ENCODE results near the gene IQSEC1.

The IQSEC1 gene

DNA sequence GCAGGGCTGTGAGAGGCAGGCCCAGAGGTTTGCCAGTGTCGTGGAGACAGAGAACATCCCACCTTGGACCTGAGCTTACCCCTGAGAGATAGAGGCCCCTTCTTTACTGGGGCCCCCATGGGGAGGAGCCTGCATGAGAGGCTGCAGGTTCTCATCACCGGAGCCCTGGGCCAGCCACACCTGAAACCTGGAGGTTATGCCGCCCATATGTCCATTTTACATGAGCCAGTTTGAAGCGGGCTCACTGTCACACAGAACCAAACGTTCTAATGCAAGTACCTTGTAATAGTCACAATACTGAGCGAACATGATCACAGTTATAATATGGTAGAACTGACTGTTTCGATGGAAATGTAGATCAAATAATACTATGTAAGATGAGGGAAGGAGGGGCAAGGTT, 6.3 kb upstream of the IQSEC1 start:
- Histone ChIP-seq H3K9ac (ENCODE audit: low read length) (no peak overlapping the region), H3K27me3 (ENCODE audit: control insufficient read depth, insufficient read depth, low read length) (peaks cover 34% of the 10 kb centered on the region), H3K36me3 (ENCODE audit: control insufficient read depth, insufficient read depth, low read length) (no peaks in the 10 kb centered on the region), H3K4me1 (ENCODE audit: control insufficient read depth, insufficient read depth, low read length) (no peaks in the 10 kb centered on the region), H3K9me3 (ENCODE audit: control insufficient read depth, low read length) (no peaks in the 10 kb centered on the region), H3K4me3 (ENCODE audit: low read length) (no peak overlapping the region)

DNA sequence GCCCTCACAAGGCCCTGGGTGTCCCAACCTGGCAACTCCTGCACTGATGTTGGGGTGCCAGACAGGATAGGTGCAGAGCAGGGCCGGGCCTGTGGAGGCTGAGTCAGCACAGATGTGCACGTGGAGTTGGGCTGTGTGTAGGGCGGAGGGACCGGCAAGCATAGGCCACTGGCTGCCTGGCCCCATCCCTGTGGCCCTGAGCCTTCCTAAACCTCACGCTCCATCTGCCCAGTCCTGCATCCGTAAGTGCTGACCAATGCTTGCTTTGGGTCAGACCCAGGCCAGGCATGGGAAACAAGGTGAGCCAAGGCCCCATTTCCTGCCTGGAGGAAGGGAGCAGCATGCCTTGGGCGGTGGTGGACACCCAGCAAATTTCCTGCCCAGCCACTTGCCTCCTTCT, 5.8 kb upstream of the IQSEC1 start:
- H3K27me3 ChIP-seq (ENCODE audit: control insufficient read depth, insufficient read depth, low read length): peaks cover 39% of the 10 kb centered on the region
- no peaks in the 10 kb centered on the region for H3K36me3 ChIP-seq (ENCODE audit: control insufficient read depth, insufficient read depth, low read length)
- H3K4me3 ChIP-seq (ENCODE audit: low read length): no peak overlapping the region
- H3K4me1 ChIP-seq (ENCODE audit: control insufficient read depth, insufficient read depth, low read length): no peaks in the 10 kb centered on the region
- no peak overlapping the region for H3K9ac ChIP-seq (ENCODE audit: low read length)
- no peaks in the 10 kb centered on the region for H3K9me3 ChIP-seq (ENCODE audit: control insufficient read depth, low read length)

DNA sequence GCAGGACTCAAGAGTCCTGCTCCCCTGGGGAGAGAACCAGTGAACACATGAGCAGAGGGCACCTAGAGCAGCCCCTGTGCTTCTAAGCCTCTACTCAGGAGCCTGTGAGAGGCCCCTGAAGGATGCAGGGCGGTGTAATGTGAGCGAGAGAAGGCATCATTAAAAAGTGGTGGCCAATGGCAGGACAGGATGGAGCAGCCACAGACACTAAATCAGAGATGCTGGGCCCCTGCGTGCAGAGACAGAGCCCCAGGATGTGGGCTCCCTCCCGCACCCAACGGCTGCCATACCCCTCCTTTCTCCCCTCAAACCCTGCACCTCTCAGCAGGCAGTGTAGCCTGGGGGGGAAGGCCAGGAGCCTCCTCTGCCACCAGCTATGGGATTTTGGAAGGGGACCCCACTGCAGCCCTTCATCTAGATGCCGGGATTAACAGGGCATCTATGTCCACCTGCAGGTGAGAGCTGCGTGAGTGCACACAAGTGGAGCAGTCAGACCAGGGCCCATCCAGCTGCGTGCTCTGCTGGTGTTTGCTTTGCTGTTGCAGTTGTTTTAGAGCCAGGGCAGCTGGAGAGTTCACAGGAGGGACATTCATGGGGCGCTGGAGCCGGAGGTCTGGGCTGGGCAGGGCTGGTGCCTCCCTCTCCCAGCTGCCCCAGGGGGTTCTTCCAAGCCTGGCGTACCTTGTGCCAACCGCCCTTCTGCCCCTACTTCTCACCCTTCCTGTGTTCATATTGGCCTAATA, 5.1 kb upstream of the IQSEC1 start:
- no peaks in the 10 kb centered on the region for H3K9me3 ChIP-seq (ENCODE audit: control insufficient read depth, low read length)
- H3K36me3 ChIP-seq (ENCODE audit: control insufficient read depth, insufficient read depth, low read length): no peaks in the 10 kb centered on the region
- H3K4me1 ChIP-seq (ENCODE audit: control insufficient read depth, insufficient read depth, low read length): no peaks in the 10 kb centered on the region
- H3K27me3 ChIP-seq (ENCODE audit: control insufficient read depth, insufficient read depth, low read length): peaks cover 46% of the 10 kb centered on the region
- no peak overlapping the region for H3K4me3 ChIP-seq (ENCODE audit: low read length)
- H3K9ac ChIP-seq (ENCODE audit: low read length): no peak overlapping the region

DNA sequence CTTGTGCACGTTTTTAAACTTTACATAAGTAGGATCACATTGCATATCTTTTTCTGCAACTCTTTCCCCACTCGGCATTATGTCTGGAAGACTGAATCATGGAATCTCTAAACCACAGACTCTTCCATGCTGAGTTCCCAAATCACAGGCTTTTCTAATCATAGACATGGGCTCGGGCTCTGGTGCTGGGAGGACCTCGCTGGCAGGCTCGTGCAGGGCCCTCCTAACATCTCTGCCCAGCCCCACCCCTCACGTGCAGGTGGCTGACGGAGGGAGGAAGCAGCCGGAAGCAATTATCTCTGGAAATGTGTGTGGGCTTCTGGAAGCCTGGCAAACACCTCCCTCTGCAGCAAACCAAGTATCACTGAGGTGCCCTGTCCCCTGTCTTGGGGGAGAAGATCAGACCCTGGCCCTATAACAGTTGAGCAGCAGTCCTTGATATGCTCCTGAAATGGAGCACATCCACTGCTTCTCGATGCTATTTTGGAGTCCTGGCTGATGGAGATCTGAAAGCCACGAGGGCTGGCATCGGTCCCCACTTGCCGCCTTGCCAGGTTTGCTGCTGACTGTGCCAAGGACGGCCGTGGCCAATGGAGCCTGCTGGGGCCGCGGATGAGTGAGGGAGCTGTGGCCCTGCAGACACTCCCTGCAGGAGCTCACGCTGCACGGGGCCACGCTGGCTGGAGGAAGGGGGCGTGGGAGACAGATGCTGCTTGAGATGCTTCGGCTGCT, 4.4 kb upstream of the IQSEC1 start:
- Histone ChIP-seq H3K27me3 (ENCODE audit: control insufficient read depth, insufficient read depth, low read length) (peaks cover 52% of the 10 kb centered on the region), H3K9me3 (ENCODE audit: control insufficient read depth, low read length) (no peaks in the 10 kb centered on the region), H3K36me3 (ENCODE audit: control insufficient read depth, insufficient read depth, low read length) (no peaks in the 10 kb centered on the region), H3K4me3 (ENCODE audit: low read length) (no peak overlapping the region), H3K4me1 (ENCODE audit: control insufficient read depth, insufficient read depth, low read length) (no peaks in the 10 kb centered on the region), H3K9ac (ENCODE audit: low read length) (no peak overlapping the region)

DNA sequence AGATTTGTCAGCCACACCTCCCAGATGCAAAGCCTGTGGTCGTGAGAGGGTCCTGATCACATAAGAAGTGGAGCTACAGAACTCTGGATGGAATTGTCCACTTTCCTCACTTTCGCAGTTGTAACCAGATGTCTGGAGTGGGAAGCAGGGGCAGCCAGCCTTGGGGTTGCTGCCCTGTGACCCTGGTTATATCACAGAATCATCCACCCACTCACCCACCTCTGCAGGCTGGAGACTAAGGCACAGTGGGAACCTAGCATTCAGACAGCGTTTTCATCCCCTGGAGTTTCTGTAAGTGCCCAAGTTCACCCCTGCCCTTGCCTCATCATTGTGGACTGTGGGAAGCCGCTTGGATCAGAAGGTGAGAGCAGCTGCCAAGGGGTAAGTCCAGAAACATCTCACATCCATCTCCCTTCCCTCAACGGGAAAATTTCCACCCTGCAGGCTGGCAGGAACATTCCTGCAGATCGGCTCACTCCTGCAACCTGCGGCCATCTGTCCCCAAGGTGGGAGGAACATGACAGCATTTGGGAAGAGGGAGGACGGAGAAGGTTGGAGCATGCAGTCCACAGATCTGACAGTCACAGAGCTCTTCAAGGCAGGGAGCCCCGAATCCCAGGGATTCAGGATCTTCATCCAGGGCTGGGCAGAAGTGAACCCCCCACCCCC, 2.9 kb upstream of the IQSEC1 start:
- Histone ChIP-seq H3K9me3 (ENCODE audit: control insufficient read depth, low read length) (no peaks in the 10 kb centered on the region), H3K27me3 (ENCODE audit: control insufficient read depth, insufficient read depth, low read length) (peaks cover 62% of the 10 kb centered on the region), H3K4me1 (ENCODE audit: control insufficient read depth, insufficient read depth, low read length) (no peaks in the 10 kb centered on the region), H3K36me3 (ENCODE audit: control insufficient read depth, insufficient read depth, low read length) (no peaks in the 10 kb centered on the region), H3K4me3 (ENCODE audit: low read length) (no peak overlapping the region), H3K9ac (ENCODE audit: low read length) (no peak overlapping the region)

DNA sequence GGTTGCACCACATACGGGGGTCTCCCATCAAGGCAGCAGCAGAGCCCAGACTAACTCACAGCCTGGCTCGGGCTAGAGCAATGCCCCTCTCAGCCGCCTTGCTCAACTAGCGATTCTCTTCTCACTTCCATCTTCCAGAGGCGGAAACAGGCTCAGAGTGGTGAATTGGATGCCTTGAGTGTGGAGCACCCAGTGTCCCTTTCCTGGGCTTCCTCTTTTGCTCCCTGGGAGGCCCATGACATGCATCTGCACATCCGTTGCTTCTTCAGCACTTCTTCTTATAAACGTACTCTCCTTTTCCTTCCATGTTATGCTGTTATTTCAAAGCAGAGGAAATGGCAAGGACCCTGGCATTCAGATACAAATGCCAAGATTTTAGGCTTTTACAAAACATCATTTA, 2.1 kb upstream of the IQSEC1 start:
- no peak overlapping the region for H3K9ac ChIP-seq (ENCODE audit: low read length)
- H3K27me3 ChIP-seq (ENCODE audit: control insufficient read depth, insufficient read depth, low read length): peaks cover 62% of the 10 kb centered on the region
- no peaks in the 10 kb centered on the region for H3K36me3 ChIP-seq (ENCODE audit: control insufficient read depth, insufficient read depth, low read length)
- no peaks in the 10 kb centered on the region for H3K9me3 ChIP-seq (ENCODE audit: control insufficient read depth, low read length)
- H3K4me1 ChIP-seq (ENCODE audit: control insufficient read depth, insufficient read depth, low read length): no peaks in the 10 kb centered on the region
- no peak overlapping the region for H3K4me3 ChIP-seq (ENCODE audit: low read length)

DNA sequence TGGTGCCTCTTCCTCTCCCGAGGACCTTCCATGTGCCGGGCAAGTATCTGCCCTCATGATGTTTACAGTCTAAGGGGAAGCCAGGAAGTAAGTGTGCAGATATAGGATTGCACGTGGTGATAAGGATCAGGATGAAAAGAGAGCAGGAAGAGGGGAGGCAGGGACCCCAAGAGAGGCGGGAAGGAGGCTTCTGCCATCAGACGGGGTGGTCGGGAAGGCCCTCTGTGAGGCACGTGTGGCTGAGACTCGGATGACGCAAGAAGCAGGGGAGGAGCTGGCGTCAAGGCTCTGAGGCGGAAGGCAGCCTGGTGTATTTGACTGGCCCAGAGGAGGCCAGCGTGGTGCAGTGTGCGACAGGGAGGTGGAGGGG, 762 bp upstream of the IQSEC1 start:
- Histone ChIP-seq H3K9ac (ENCODE audit: low read length) (no peak overlapping the region), H3K36me3 (ENCODE audit: control insufficient read depth, insufficient read depth, low read length) (no peaks in the 10 kb centered on the region), H3K4me3 (ENCODE audit: low read length) (no peak overlapping the region), H3K27me3 (ENCODE audit: control insufficient read depth, insufficient read depth, low read length) (peaks cover 62% of the 10 kb centered on the region), H3K9me3 (ENCODE audit: control insufficient read depth, low read length) (no peaks in the 10 kb centered on the region), H3K4me1 (ENCODE audit: control insufficient read depth, insufficient read depth, low read length) (no peaks in the 10 kb centered on the region)

DNA sequence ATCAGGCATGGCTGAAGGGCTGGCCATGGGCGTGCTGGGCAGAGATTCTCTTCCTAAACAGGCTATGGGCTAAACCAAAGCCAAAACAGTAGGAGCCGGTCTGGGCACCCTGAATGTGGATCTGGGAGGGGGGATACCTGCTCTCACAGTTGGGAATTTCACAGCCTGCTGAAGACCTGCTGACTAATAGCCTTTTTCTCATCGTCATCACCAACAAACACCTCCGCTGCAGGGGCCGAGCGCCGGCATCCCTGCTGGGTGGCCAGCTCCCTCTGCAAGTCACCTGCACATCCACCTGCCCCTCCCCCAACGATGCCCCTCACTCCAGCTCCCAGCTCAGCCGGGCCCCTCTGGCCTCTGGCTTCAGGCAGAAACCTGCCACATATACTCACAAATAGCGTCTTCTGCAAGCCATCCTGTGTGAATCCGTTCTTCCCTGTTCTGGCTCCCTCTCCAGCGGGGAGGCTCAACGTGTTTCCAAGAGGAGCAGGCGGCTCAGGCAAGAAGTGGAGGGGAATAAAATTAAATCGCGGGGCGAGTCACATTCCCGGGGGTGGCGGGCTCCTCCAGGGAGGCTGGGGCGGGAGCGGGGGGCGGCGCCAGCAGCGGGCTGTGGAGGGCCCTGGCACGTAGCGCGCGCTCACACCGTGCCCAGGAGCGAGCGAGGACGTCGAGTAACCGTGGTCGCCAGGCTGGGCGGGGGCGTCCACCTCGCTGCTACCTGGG, 466 bp downstream of the IQSEC1 start:
- no peak overlapping the region for H3K9ac ChIP-seq (ENCODE audit: low read length)
- no peaks in the 10 kb centered on the region for H3K36me3 ChIP-seq (ENCODE audit: control insufficient read depth, insufficient read depth, low read length)
- no peaks in the 10 kb centered on the region for H3K4me1 ChIP-seq (ENCODE audit: control insufficient read depth, insufficient read depth, low read length)
- no peaks in the 10 kb centered on the region for H3K9me3 ChIP-seq (ENCODE audit: control insufficient read depth, low read length)
- H3K27me3 ChIP-seq (ENCODE audit: control insufficient read depth, insufficient read depth, low read length): peaks cover 56% of the 10 kb centered on the region
- no peak overlapping the region for H3K4me3 ChIP-seq (ENCODE audit: low read length)

DNA sequence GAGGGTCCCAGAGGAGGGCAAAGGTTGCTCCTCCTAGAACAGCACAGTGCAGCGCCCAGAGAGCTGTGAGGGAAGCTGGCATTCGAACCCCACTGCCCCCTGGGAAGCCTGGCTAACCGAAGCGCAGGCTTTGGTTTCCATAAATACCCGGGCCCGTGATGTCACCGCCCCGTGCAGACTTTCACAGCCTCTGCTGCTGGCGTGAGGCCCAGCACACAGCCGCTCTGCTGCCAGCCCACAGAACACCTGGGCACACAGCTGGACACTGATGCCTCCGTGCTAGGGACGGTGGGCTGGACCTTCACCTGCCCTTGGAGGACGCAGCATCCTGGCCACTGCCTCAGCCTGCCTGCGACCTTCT, 1.0 kb downstream of the IQSEC1 start:
- H3K4me3 ChIP-seq (ENCODE audit: low read length): no peak overlapping the region
- no peak overlapping the region for H3K9ac ChIP-seq (ENCODE audit: low read length)
- H3K27me3 ChIP-seq (ENCODE audit: control insufficient read depth, insufficient read depth, low read length): peaks cover 51% of the 10 kb centered on the region
- H3K9me3 ChIP-seq (ENCODE audit: control insufficient read depth, low read length): no peaks in the 10 kb centered on the region
- no peaks in the 10 kb centered on the region for H3K36me3 ChIP-seq (ENCODE audit: control insufficient read depth, insufficient read depth, low read length)
- no peaks in the 10 kb centered on the region for H3K4me1 ChIP-seq (ENCODE audit: control insufficient read depth, insufficient read depth, low read length)

DNA sequence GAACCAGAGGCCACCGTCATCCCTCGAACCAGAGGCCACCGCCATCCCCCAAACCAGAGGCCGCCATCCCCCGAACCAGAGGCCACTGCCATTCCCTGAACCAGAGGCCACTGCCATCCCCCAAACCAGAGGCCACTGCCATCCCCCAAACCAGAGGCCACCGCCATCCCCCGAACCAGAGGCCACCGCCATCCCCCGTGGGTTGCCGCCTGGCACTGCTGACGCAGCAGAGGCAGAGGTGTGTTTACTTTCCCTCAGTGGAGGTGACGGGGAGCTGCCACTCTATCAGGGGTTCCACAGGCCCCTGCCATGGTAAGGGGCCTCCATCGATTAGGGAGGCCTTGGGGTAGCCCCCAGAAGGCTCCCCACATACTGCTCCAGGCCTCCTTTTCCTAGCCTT, 1.5 kb downstream of the IQSEC1 start:
- Histone ChIP-seq H3K9ac (ENCODE audit: low read length) (no peak overlapping the region), H3K36me3 (ENCODE audit: control insufficient read depth, insufficient read depth, low read length) (no peaks in the 10 kb centered on the region), H3K27me3 (ENCODE audit: control insufficient read depth, insufficient read depth, low read length) (peaks cover 48% of the 10 kb centered on the region), H3K4me3 (ENCODE audit: low read length) (no peak overlapping the region), H3K4me1 (ENCODE audit: control insufficient read depth, insufficient read depth, low read length) (no peaks in the 10 kb centered on the region), H3K9me3 (ENCODE audit: control insufficient read depth, low read length) (no peaks in the 10 kb centered on the region)

DNA sequence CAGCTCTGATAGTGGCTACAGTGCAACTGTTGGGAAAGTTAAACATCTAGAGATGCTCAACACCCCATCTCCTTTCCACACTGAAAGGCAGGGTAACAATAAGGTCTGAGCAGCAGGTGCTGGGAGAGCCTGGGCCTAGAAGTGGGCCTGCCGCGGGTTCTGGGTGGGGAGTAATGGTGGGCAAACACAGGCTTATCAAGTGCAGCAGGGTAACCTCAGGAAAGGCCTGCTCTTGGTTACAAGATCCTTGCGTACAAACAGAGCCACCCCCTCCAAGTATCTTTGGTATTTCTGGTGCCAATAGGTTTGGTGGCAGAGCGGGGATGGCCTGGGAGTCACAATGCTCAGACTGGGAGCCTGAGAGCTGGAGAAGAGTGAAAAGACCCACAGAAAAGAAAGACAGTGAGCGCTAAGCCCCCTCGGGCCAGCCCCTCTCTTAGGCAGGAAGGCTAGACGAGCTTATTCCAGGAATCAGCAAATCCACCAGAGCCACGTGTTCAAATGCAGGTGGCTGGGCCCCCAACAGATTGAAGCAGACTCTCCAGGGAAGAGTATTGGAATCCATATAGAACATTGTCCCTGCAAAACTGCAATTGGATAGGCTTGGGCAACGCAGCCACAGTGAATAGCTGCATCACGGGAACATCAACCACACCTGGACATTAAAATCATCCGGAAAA, 2.7 kb downstream of the IQSEC1 start:
- Histone ChIP-seq H3K27me3 (ENCODE audit: control insufficient read depth, insufficient read depth, low read length) (peaks cover 37% of the 10 kb centered on the region), H3K4me1 (ENCODE audit: control insufficient read depth, insufficient read depth, low read length) (no peaks in the 10 kb centered on the region), H3K9ac (ENCODE audit: low read length) (no peak overlapping the region)

More for the DNA sequence above, 2.7 kb downstream of the IQSEC1 start:
- Histone ChIP-seq H3K36me3 (ENCODE audit: control insufficient read depth, insufficient read depth, low read length) (no peaks in the 10 kb centered on the region), H3K9me3 (ENCODE audit: control insufficient read depth, low read length) (no peaks in the 10 kb centered on the region), H3K4me3 (ENCODE audit: low read length) (no peak overlapping the region)

Data from mucosa of stomach (tissue), 1 donor.